Endodermal cell (in vitro differentiated cells): ENCODE data around the gene PCDHGC4. TPM values are rescaled to one million over a fixed set of nuclear protein-coding genes. Genes with fewer than 3 reads are reported as not detected.

Experiments
- DNase-seq: peaks from one replicate; pipeline ENCODE4 v3.0.0-alpha.2; 2017
- H3K27ac ChIP-seq: 2 replicates; pipeline ENCODE4 v1.5.1; 2013; ENCODE audit warnings: mild to moderate bottlenecking, low read depth, low read length, moderate library complexity
- H3K27me3 ChIP-seq: 2 replicates; pipeline ENCODE4 v1.6.1; 2013; ENCODE audit warnings: mild to moderate bottlenecking, low read length, moderate library complexity; ENCODE audit not compliant: insufficient read depth, control insufficient read depth, poor library complexity, severe bottlenecking
- H3K36me3 ChIP-seq: 2 replicates; pipeline ENCODE4 v1.7.0; 2013; ENCODE audit warnings: mild to moderate bottlenecking, low read length, moderate library complexity; ENCODE audit not compliant: control insufficient read depth, insufficient read depth
- H3K4me1 ChIP-seq: one replicate; pipeline ENCODE4 v1.7.0; 2013; ENCODE audit warnings: low read length; ENCODE audit not compliant: control insufficient read depth, insufficient read depth
- H3K4me3 ChIP-seq: 2 replicates; pipeline ENCODE4 v1.5.1; 2013; ENCODE audit warnings: mild to moderate bottlenecking, low read length, moderate library complexity
- H3K9ac ChIP-seq: 2 replicates; pipeline ENCODE4 v1.6.1; 2013; ENCODE audit warnings: mild to moderate bottlenecking, low read length, moderate library complexity; ENCODE audit not compliant: poor library complexity, severe bottlenecking; ENCODE audit errors: extremely low read depth
- H3K9me3 ChIP-seq: 2 replicates; pipeline ENCODE4 v1.6.1; 2013; ENCODE audit warnings: mild to moderate bottlenecking, low read length, moderate library complexity; ENCODE audit not compliant: control insufficient read depth
- H3K27ac Mint-ChIP-seq: 2 replicates; pipeline ENCODE4 v1.8.0; 2020; ENCODE audit warnings: mixed read lengths
- H3K27me3 Mint-ChIP-seq: 2 replicates; pipeline ENCODE4 v1.8.0; 2021; ENCODE audit warnings: mild to moderate bottlenecking, mixed read lengths; ENCODE audit not compliant: insufficient read depth
- H3K36me3 Mint-ChIP-seq: 2 replicates; pipeline ENCODE4 v1.8.0; 2020; ENCODE audit warnings: low read depth, mixed read lengths
- H3K4me1 Mint-ChIP-seq: 2 replicates; pipeline ENCODE4 v1.8.0; 2020; ENCODE audit warnings: mixed read lengths
- H3K4me3 Mint-ChIP-seq: 2 replicates; pipeline ENCODE4 v1.8.0; 2020; ENCODE audit warnings: mild to moderate bottlenecking, moderate library complexity, mixed read lengths
- H3K9me3 Mint-ChIP-seq: 2 replicates; pipeline ENCODE4 v1.8.0; 2020; ENCODE audit warnings: mild to moderate bottlenecking, mixed read lengths
- CTCF ChIP-seq: fragments of 200-600 bp; sonication (generic); conservative IDR thresholded peaks from 2 replicates; pipeline ENCODE4 v1.5.0; 2021; ENCODE audit warnings: antibody characterized with exemption, mild to moderate bottlenecking
- WGBS, 2 experiments: methylation state at CpG; one replicate each; pipeline versions ENCODE4 v1.1.5 to v1.1.7; 2013; ENCODE audit warnings: missing lambda C conversion rate in 2 of 2, mixed read lengths in 1 of 2; ENCODE audit not compliant: insufficient coverage in 1 of 2, insufficient read length in 1 of 2; 5-methylcytosine and 5-hydroxymethylcytosine counted together
- total RNA-seq, 2 donors: library from RNA; stranded (reverse); fragmentation: NEBNext Ultra II Directional in 1 of 2; extraction: Animal tissue kit (Norgen Biotek cat#: 25700) in 1 of 2; gene quantifications; 2 replicates in 1 of 2; 3 replicates in 1 of 2; pipeline ENCODE4 v1.2.1, GENCODE V29; 2021

Gene PCDHGC4
- total RNA-seq, 2 donors from 2014 or later = 2.6 to 3.0 TPM

GRCh38 chr5:141517880-141518617, 33.2 kb downstream of the PCDHGC4 start:
- Mint-ChIP-seq H3K9me3 (no peaks in the 10 kb centered on the region), H3K27ac (no peak overlapping the region), H3K27me3 (peaks cover 3% of the 10 kb centered on the region), H3K36me3 (peaks cover 66% of the 10 kb centered on the region), H3K4me1 (peaks cover 31% of the 10 kb centered on the region), H3K4me3 (no peak overlapping the region)
- Histone ChIP-seq H3K4me3 (no peak overlapping the region), H3K9ac (no peak overlapping the region), H3K36me3 (peaks cover 81% of the 10 kb centered on the region), H3K9me3 (no peaks in the 10 kb centered on the region), H3K4me1 (peaks cover 22% of the 10 kb centered on the region), H3K27me3 (no peaks in the 10 kb centered on the region), H3K27ac (no peak overlapping the region)
- peak; percentile 18 for DNase-seq
- TF ChIP-seq CTCF = no peak
- 88 to 95% methylated on average over 7 to 11 of the region's 11 CpGs for WGBS, 2 experiments

- Histone ChIP-seq H3K9ac (no peak overlapping the region), H3K36me3 (peaks cover 84% of the 10 kb centered on the region), H3K4me3 (no peak overlapping the region), H3K27me3 (no peaks in the 10 kb centered on the region), H3K4me1 (peaks cover 20% of the 10 kb centered on the region), H3K27ac (no peak overlapping the region), H3K9me3 (no peaks in the 10 kb centered on the region)
- Mint-ChIP-seq H3K27me3 (peaks cover 2% of the 10 kb centered on the region), H3K27ac (no peak overlapping the region), H3K36me3 (peaks cover 72% of the 10 kb centered on the region), H3K9me3 (no peaks in the 10 kb centered on the region), H3K4me3 (no peak overlapping the region), H3K4me1 (peaks cover 29% of the 10 kb centered on the region)
- peak; percentile 10 for DNase-seq
- 89 to 100% methylated on average over 1 of the region's 1 CpG for WGBS, 2 experiments
- no peak for TF ChIP-seq CTCF
Observed at GRCh38 chr5:141518618-141519015, 33.8 kb downstream of the PCDHGC4 start.

- WGBS, 2 experiments = 97 to 100% methylated on average over 2 to 3 of the region's 3 CpGs
- H3K27me3 Mint-ChIP-seq = no peaks in the 10 kb centered on the region
- Histone ChIP-seq H3K27me3 (no peaks in the 10 kb centered on the region), H3K36me3 (peaks cover 88% of the 10 kb centered on the region), H3K4me3 (no peak overlapping the region), H3K27ac (no peak overlapping the region), H3K9me3 (no peaks in the 10 kb centered on the region), H3K4me1 (peaks cover 16% of the 10 kb centered on the region), H3K9ac (no peak overlapping the region)
- H3K36me3 Mint-ChIP-seq = peaks cover 78% of the 10 kb centered on the region
- H3K4me3 Mint-ChIP-seq = no peak overlapping the region
- H3K4me1 Mint-ChIP-seq = peaks cover 24% of the 10 kb centered on the region
- no peak for TF ChIP-seq CTCF
- no peaks in the 10 kb centered on the region for H3K9me3 Mint-ChIP-seq
- H3K27ac Mint-ChIP-seq = no peak overlapping the region
- no peak for DNase-seq
Observed at GRCh38 chr5:141519605-141520565, 35.1 kb downstream of the PCDHGC4 start.
